ENCODE data around the gene FAM78A. TPM values are rescaled to one million over a fixed set of nuclear protein-coding genes. Genes with fewer than 3 reads are reported as not detected.

FAM78A gene
- total and polyA plus RNA-seq, 2 of the 8 experiments (the other 6 are each of a cell fraction or from before 2014, with no cell fraction given): 3.1 TPM

GRCh38 chr9:131279863-131280570, 3.7 kb upstream of the FAM78A start:
- H2BK15ac ChIP-seq (ENCODE audit: low read length): no peak overlapping the region
- peaks cover 8% of the 10 kb centered on the region for H3K23me2 ChIP-seq (ENCODE audit: low read depth, low read length)
- 83% methylated on average over 19 of the region's 19 CpGs; no CpG with 5 or more reads in 1 of the 2 experiments for WGBS, 2 experiments (ENCODE audit: extremely low coverage in 1 of 2, insufficient coverage in 1 of 2, insufficient read length in 1 of 2, insufficient replicate concordance in 2 of 2, low coverage in 1 of 2, low lambda C conversion rate in 2 of 2, missing lambda C conversion rate in 1 of 2)
- H2AK5ac ChIP-seq (ENCODE audit: low read depth, low read length): no peak overlapping the region
- H3K56ac ChIP-seq (replicated peaks; ENCODE audit: insufficient read length, low read depth, low read length): no peak overlapping the region
- CTCF ChIA-PET (ENCODE audit: partially characterized antibody): interaction anchor here (0.7 to 1.4 kb wide), 6 partner anchors 9 to 99 kb away, joined by 3 to 5 read pairs (median 3); partner anchors contain the start of gene PLPP7
- H3K23ac ChIP-seq (ENCODE audit: insufficient read length): no peak overlapping the region
- DNase-seq (ENCODE audit: low read depth in 1 of 2, low spot score in 2 of 2) (no peak), FAIRE-seq (no peak)
- no peak overlapping the region for H3K18ac ChIP-seq (ENCODE audit: extremely low read depth, low read length)
- H2BK12ac ChIP-seq (ENCODE audit: low read depth, low read length): no peak overlapping the region
- peaks cover 0 to 23% (median 7%) of the 10 kb centered on the region in 4 experiments; a peak in 5 of 7 replicates for H3K4me1 ChIP-seq (replicated peaks in 1 of 4; ENCODE audit: control insufficient read depth in 3 of 4, insufficient read depth in 4 of 4, low read length in 3 of 4)
- no peak overlapping the region for H3K27ac ChIP-seq (ENCODE audit: low read depth, low read length)
- H4K20me1 ChIP-seq (replicated peaks in 1 of 2; ENCODE audit: control insufficient read depth in 1 of 2, insufficient read depth in 2 of 2, low read length in 2 of 2): peaks cover 0 to 3% of the 10 kb centered on the region in 2 experiments
- H3K4me2 ChIP-seq (ENCODE audit: insufficient read depth in 1 of 2, low read depth in 2 of 2, low read length in 2 of 2): no peak overlapping the region
- H3K79me1 ChIP-seq (ENCODE audit: low read depth, low read length): no peaks in the 10 kb centered on the region
- H3K9me3 ChIP-seq (ENCODE audit: insufficient read depth in 2 of 2, low read depth in 1 of 2, low read length in 1 of 2): no peaks in the 10 kb centered on the region
- no peak overlapping the region; the same call in 1 of the 2 replicates for H4K8ac ChIP-seq (ENCODE audit: extremely low read depth, insufficient read depth, low read length)
- H3K4ac ChIP-seq (replicated peaks; ENCODE audit: insufficient read length, low read depth, low read length): no peak overlapping the region
- POLR2A ChIA-PET (ENCODE audit: partially characterized antibody): interaction anchor here (1.2 kb wide), 1 partner anchor 21 kb away, joined by 3 read pairs; no protein-coding TSS in a partner anchor
- H3K9ac ChIP-seq (replicated peaks in 1 of 4; ENCODE audit: extremely low read depth in 1 of 4, low read depth in 3 of 4, low read length in 3 of 4): no peak overlapping the region
- H3K36me3 ChIP-seq (ENCODE audit: control insufficient read depth in 2 of 4, insufficient read depth in 4 of 4, low read length in 3 of 4): no peaks in the 10 kb centered on the region
- no peak overlapping the region for H2BK20ac ChIP-seq (ENCODE audit: low read length)
- H3K27me3 ChIP-seq (replicated peaks in 1 of 4; ENCODE audit: control insufficient read depth in 3 of 4, extremely low read depth in 1 of 4, insufficient read depth in 3 of 4, low read length in 3 of 4): peaks cover 2 to 37% (median 24%) of the 10 kb centered on the region in 4 experiments
- no peaks in the 10 kb centered on the region for H3K79me2 ChIP-seq (ENCODE audit: control insufficient read depth in 1 of 2, insufficient read depth in 2 of 2, low read length in 2 of 2)
- H4K91ac ChIP-seq (replicated peaks; ENCODE audit: insufficient read length, low read length): no peak overlapping the region
- no peak overlapping the region for H3K4me3 ChIP-seq (ENCODE audit: extremely low read depth in 1 of 4, insufficient read depth in 2 of 4, low read depth in 3 of 4, low read length in 4 of 4)
- no peak overlapping the region for H2BK5ac ChIP-seq (ENCODE audit: low read depth, low read length)
- no peak overlapping the region for H2BK120ac ChIP-seq (replicated peaks; ENCODE audit: low read depth, low read length)
- no peak overlapping the region for H4K5ac ChIP-seq (ENCODE audit: insufficient read length, low read depth, low read length)
- no peak overlapping the region for H3K14ac ChIP-seq (ENCODE audit: insufficient read length)
- H2AFZ ChIP-seq (ENCODE audit: low read length): no peak overlapping the region
- no peak for TF ChIP-seq SRF (IDR thresholded peaks at IDR 0.05; ENCODE audit: low read depth, low read length)
- no peak for TF ChIP-seq E2F6 (IDR thresholded peaks at IDR 0.05)
- TF ChIP-seq SAP30 (IDR thresholded peaks at IDR 0.05; ENCODE audit: insufficient read depth, insufficient replicate concordance, low read length): no peak
- TF ChIP-seq RNF2 (IDR thresholded peaks at IDR 0.05; ENCODE audit: borderline replicate concordance, low read depth, low read length, missing control alignments, poor library complexity, severe bottlenecking): no peak
- no peak for TF ChIP-seq HDAC2 (IDR thresholded peaks at IDR 0.05; ENCODE audit: borderline replicate concordance in 1 of 2, low read depth in 2 of 2, low read length in 2 of 2)
- no peak for TF ChIP-seq RXRA (IDR thresholded peaks at IDR 0.05; ENCODE audit: insufficient read depth, low read depth, low read length)
- TF ChIP-seq SP4 (IDR thresholded peaks at IDR 0.05; ENCODE audit: low read length): no peak
- TF ChIP-seq TBP (IDR thresholded peaks at IDR 0.05; ENCODE audit: low read depth, low read length): no peak
- TF ChIP-seq JUN (IDR thresholded peaks at IDR 0.05; ENCODE audit: low read depth, low read length): no peak
- no peak for TF ChIP-seq TAF1 (IDR thresholded peaks at IDR 0.05; ENCODE audit: low read depth, low read length)
- no peak for TF ChIP-seq CHD2 (IDR thresholded peaks at IDR 0.05; ENCODE audit: low read length)
- TF ChIP-seq MAFK (IDR thresholded peaks at IDR 0.05; ENCODE audit: low read depth, low read length): no peak

All from H1 (cell line).